SU-DHL-6 (cell line): ENCODE results near the gene PARD6G.

Experiments used
- CTCF ChIP-seq: fragments of 200-600 bp; sonication (generic); IDR thresholded peaks from one replicate; pipeline ENCODE4 v1.5.1; 2017; ENCODE audit warnings: antibody characterized with exemption, mild to moderate bottlenecking, low read length, moderate library complexity; ENCODE audit not compliant: insufficient read depth, poor library complexity, severe bottlenecking
- EZH2phosphoT487 ChIP-seq: fragments of 200-600 bp; sonication (generic), shearing (Covaris generic); conservative IDR thresholded peaks from 2 replicates; pipeline ENCODE4 v1.6.1; 2018; ENCODE audit warnings: mild to moderate bottlenecking, antibody characterized with exemption, low read length, moderate library complexity, mixed read lengths

GRCh38 chr18:80176334-80177073 lies 70.8 kb downstream of the PARD6G start:
- TF ChIP-seq CTCF (no peak), EZH2phosphoT487 (no peak)
